HEK293T (cell line): Measurements from ENCODE around the gene KRTAP1-4.

Experiments
- ARNT ChIP-seq: fragments of 450-650 bp; IDR thresholded peaks from 2 replicates; pipeline ENCODE4 v1.6.1; 2017; ENCODE audit warnings: mild to moderate bottlenecking
- SP1 ChIP-seq: fragments of 450-650 bp; IDR thresholded peaks from 2 replicates; pipeline ENCODE4 v1.6.1; 2017

DNA sequence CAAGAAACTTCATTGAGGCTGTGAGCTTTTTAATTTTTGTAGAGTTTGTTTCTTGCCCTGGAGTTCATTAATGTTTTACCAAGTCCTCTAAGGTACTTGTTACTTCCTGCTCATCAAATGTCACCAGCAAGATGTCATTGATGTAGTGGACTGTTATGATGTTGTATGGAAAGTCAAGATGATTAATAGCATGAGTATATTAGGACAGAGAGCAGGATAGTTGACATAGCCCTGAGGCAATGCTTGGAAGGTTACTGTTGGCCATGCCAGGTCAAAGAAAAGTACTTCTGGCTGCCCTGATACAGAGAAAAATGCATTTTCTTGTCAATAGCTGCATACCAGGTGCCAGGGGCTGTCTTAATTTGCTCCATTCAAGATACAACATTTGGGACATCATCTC lies 9.7 kb downstream of the KRTAP1-4 start:
- TF ChIP-seq ARNT: no peak
- no peak for TF ChIP-seq SP1
